ENCODE measurements around the gene CDH26. TPM values are rescaled to one million over a fixed set of nuclear protein-coding genes. Genes with fewer than 3 reads are reported as not detected.

The CDH26 gene
- total RNA-seq, 6 experiments from 2014 or later, result 0.17 to 0.27 TPM; not detected in 4

DNA sequence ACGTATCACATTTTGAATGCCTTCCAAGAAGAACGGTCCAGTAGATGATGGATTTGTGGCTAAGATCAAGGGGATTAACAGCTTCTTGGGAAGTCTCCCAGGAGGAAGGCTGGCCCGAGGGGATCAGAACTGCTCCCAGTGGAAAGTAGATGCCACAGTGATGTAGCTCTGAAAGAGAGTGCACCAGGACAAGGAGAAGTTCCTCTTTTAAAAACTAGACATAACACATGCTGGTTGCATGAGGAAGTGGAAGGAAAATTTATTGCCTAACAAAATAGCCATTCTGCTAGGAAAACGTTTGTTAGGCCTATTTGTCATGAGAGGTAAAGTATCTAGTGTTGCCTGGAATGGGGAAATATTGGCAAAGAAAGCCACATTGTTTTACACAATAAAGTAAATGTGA, 87.8 kb downstream of the CDH26 start:
- Mint-ChIP-seq H3K27me3 (ENCODE audit: insufficient read depth) (no peaks in the 10 kb centered on the region; the same call in 1 of the 2 replicates), H3K9me3 (peaks cover 9% of the 10 kb centered on the region; the same call in 1 of the 2 replicates), H3K4me3 (peak overlapping the region; percentile 59), H3K27ac (peak overlapping the region; percentile 92), H3K36me3 (ENCODE audit: low read depth) (peaks cover 15% of the 10 kb centered on the region), H3K4me1 (ENCODE audit: low read depth) (peaks cover 78% of the 10 kb centered on the region)
- no peak for TF ChIP-seq CTCF (IDR thresholded peaks at IDR 0.05)
- peak; percentile 71 for DNase-seq

DNA sequence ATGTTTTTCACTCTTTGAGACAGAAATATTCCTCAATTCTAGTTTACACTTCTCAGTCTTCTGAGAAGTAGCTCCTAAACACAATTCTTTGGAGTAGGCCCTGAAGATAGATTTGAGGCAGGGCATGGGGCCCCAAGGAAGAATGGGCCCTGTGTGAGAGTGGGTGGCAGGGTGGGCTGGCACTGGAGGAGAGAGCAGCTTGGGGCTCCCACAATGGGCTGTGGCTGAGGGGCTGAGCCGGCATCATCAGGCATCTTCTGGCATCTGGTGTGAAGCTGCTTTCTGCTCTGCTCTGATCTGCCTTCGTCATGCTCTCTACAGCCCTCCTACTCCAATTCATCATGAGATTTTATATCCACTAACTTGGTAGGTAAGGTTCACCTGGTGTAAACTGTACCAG, 88.2 kb downstream of the CDH26 start:
- Mint-ChIP-seq H3K4me3 (peak overlapping the region; percentile 59), H3K4me1 (ENCODE audit: low read depth) (peaks cover 74% of the 10 kb centered on the region), H3K36me3 (ENCODE audit: low read depth) (peaks cover 15% of the 10 kb centered on the region), H3K27ac (peak overlapping the region; percentile 92), H3K27me3 (ENCODE audit: insufficient read depth) (no peaks in the 10 kb centered on the region; the same call in 1 of the 2 replicates), H3K9me3 (peaks cover 9% of the 10 kb centered on the region; the same call in 1 of the 2 replicates)
- DNase-seq, result no peak
- no peak for TF ChIP-seq CTCF (IDR thresholded peaks at IDR 0.05)

DNA sequence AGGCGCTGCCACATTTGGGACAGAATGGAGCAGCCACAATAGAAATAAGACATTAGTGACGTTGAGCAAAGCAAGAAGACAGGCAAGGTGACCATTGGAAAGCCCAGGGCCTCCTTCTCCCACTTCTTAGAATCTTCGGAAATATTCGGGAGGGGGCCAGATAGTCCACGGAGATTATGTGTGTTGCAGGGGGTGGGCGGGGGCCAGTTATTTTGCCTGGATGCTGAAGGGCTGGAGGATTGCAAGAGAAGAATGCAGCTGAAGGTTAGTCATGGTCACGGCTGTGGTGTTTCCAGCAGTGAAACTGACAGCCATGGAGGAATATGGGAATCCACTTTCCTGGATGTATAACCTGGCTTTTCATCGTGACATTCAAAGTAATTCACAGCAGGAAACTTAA, 88.6 kb downstream of the CDH26 start:
- Mint-ChIP-seq H3K4me3 (0 out of 2 replicates have a peak overlapping the region, but pooled peaks have one; percentile 59), H3K27me3 (ENCODE audit: insufficient read depth) (no peaks in the 10 kb centered on the region; the same call in 1 of the 2 replicates), H3K4me1 (ENCODE audit: low read depth) (peaks cover 69% of the 10 kb centered on the region), H3K36me3 (ENCODE audit: low read depth) (peaks cover 15% of the 10 kb centered on the region), H3K27ac (peak overlapping the region; percentile 92; the same call in 1 of the 2 replicates), H3K9me3 (peaks cover 9% of the 10 kb centered on the region; the same call in 1 of the 2 replicates)
- DNase-seq, result no peak
- no peak for TF ChIP-seq CTCF (IDR thresholded peaks at IDR 0.05)

GRCh38 chr20:60048634-60049521, 90.7 kb downstream of the CDH26 start:
- peaks cover 10% of the 10 kb centered on the region for H3K36me3 Mint-ChIP-seq (ENCODE audit: low read depth)
- H3K27me3 Mint-ChIP-seq (ENCODE audit: insufficient read depth), result peaks cover 1% of the 10 kb centered on the region
- H3K4me3 Mint-ChIP-seq, result no peak overlapping the region; the same call in 1 of the 2 replicates
- peaks cover 61% of the 10 kb centered on the region for H3K4me1 Mint-ChIP-seq (ENCODE audit: low read depth)
- no peak for TF ChIP-seq CTCF (IDR thresholded peaks at IDR 0.05)
- DNase-seq, result no peak
- peaks cover 6% of the 10 kb centered on the region; the same call in 1 of the 2 replicates for H3K9me3 Mint-ChIP-seq
- peak overlapping the region; percentile 29 for H3K27ac Mint-ChIP-seq

- Mint-ChIP-seq H3K9me3 (peaks cover 4% of the 10 kb centered on the region; the same call in 1 of the 2 replicates), H3K4me1 (ENCODE audit: low read depth) (peaks cover 57% of the 10 kb centered on the region), H3K27ac (peak overlapping the region; percentile 41), H3K36me3 (ENCODE audit: low read depth) (peaks cover 9% of the 10 kb centered on the region), H3K27me3 (ENCODE audit: insufficient read depth) (peaks cover 1% of the 10 kb centered on the region), H3K4me3 (no peak overlapping the region; the same call in 1 of the 2 replicates)
- no peak for TF ChIP-seq CTCF (IDR thresholded peaks at IDR 0.05)
- peak; percentile 10 for DNase-seq
Observed at GRCh38 chr20:60049601-60050000, 91.4 kb downstream of the CDH26 start.
